CD4-positive, alpha-beta memory T cell (primary cell): ENCODE data around the gene KRTAP5-5. TPM values are rescaled to one million over a fixed set of nuclear protein-coding genes. Genes with fewer than 3 reads are reported as not detected.
A peak's percentile ranks its signal among the peaks of the same experiment; 100 is the strongest.

Experiments used
- CTCF ChIA-PET: fragments of 350-600 bp; sonication (Branson Sonifier 250); formaldehyde crosslinking; loops from one replicate; lab custom pipeline; 2021; ENCODE audit warnings: inconsistent platforms; ENCODE audit not compliant: partially characterized antibody; lab: Charles Lee
- POLR2A ChIA-PET: fragments of 350-600 bp; sonication (Branson Sonifier 250); formaldehyde crosslinking; loops from one replicate; lab custom pipeline; 2021; ENCODE audit not compliant: partially characterized antibody; lab: Charles Lee
- DNase-seq, 5 donors: peaks; one replicate each; pipeline versions ENCODE4 v3.0.0 to v3.0.0-alpha.2; 2020 to 2022; ENCODE audit warnings: mixed read lengths in 1 of 5
- H3K27ac ChIP-seq: one replicate; pipeline ENCODE4 v1.7.0; 2013; ENCODE audit warnings: low read depth, low read length
- H3K27me3 ChIP-seq: 2 replicates; pipeline ENCODE4 v1.7.0; 2013; ENCODE audit warnings: mild to moderate bottlenecking, low read length, moderate library complexity; ENCODE audit not compliant: insufficient read depth
- H3K36me3 ChIP-seq: 2 replicates; pipeline ENCODE4 v1.7.0; 2013; ENCODE audit warnings: mild to moderate bottlenecking, low read length, moderate library complexity; ENCODE audit not compliant: insufficient read depth
- H3K4me1 ChIP-seq: 2 replicates; pipeline ENCODE4 v1.7.0; 2013; ENCODE audit warnings: mild to moderate bottlenecking, low read length, moderate library complexity; ENCODE audit not compliant: insufficient read depth
- H3K4me3 ChIP-seq, 2 donors: one replicate each; pipeline ENCODE4 v1.7.0; 2013; ENCODE audit warnings: low read length in 2 of 2, mild to moderate bottlenecking in 1 of 2
- H3K9me3 ChIP-seq, 2 donors: one replicate each; pipeline ENCODE4 v1.7.0; 2013; ENCODE audit warnings: low read length in 2 of 2, control low read depth in 1 of 2; ENCODE audit not compliant: control insufficient read depth in 1 of 2
- H3K27ac Mint-ChIP-seq, 7 donors: one replicate each; pipeline ENCODE4 v1.8.0; 2020 to 2021; ENCODE audit warnings: mixed read lengths in 7 of 7, mild to moderate bottlenecking in 6 of 7, inconsistent platforms in 3 of 7, moderate library complexity in 3 of 7
- H3K27me3 Mint-ChIP-seq, 2 donors: one replicate each; pipeline ENCODE4 v1.8.0; 2020 to 2021; ENCODE audit warnings: mixed read lengths in 2 of 2
- H3K36me3 Mint-ChIP-seq, 2 donors: one replicate each; pipeline ENCODE4 v1.8.0; 2020 to 2021; ENCODE audit warnings: mixed read lengths in 2 of 2, inconsistent platforms in 1 of 2, mild to moderate bottlenecking in 1 of 2
- H3K4me1 Mint-ChIP-seq, 4 donors: one replicate each; pipeline ENCODE4 v1.8.0; 2020 to 2021; ENCODE audit warnings: mixed read lengths in 4 of 4, mild to moderate bottlenecking in 1 of 4
- H3K4me3 Mint-ChIP-seq, 8 donors: one replicate each; pipeline ENCODE4 v1.8.0; 2020 to 2021; ENCODE audit warnings: mixed read lengths in 8 of 8, mild to moderate bottlenecking in 7 of 8, moderate library complexity in 6 of 8, inconsistent platforms in 3 of 8
- H3K9me3 Mint-ChIP-seq, 8 donors: one replicate each; pipeline ENCODE4 v1.8.0; 2020 to 2021; ENCODE audit warnings: mixed read lengths in 8 of 8, mild to moderate bottlenecking in 5 of 8, inconsistent platforms in 3 of 8, moderate library complexity in 1 of 8
- intact Hi-C: fragments of 100-400 bp; cut with micrococcal nuclease; formaldehyde crosslinking; loops from one replicate; pipeline ENCODE4 v1.15.1; 2023
- polyA plus RNA-seq, 2 donors: library from polyadenylated mRNA; unstranded; fragments of 300-500 nt; fragmentation: Illumina TruSeq; gene quantifications; one replicate each; pipeline ENCODE4 v1.2.3, GENCODE V29; 2021
- total RNA-seq, 2 experiments: library from RNA; stranded (reverse); gene quantifications; one replicate each; pipeline ENCODE4 v1.2.3, GENCODE V29; 2021

The KRTAP5-5 gene
- total and polyA plus RNA-seq, 4 experiments from 2014 or later: not detected

GRCh38 chr11:1640076-1640946, 10.7 kb downstream of the KRTAP5-5 start:
- intact Hi-C loops: no loop called here
- H3K27ac ChIP-seq: no peak overlapping the region
- H3K36me3 ChIP-seq: no peaks in the 10 kb centered on the region
- H3K9me3 ChIP-seq: no peaks in the 10 kb centered on the region
- CTCF ChIA-PET: interaction anchor here (0.8 to 4.3 kb wide), 11 partner anchors 9 to 511 kb away, joined by 3 to 28 read pairs (median 4); partner anchors contain the start of gene KRTAP5-2
- H3K4me3 ChIP-seq: no peak overlapping the region
- peaks cover 5% of the 10 kb centered on the region for H3K27me3 ChIP-seq
- no peak overlapping the region for H3K4me3 Mint-ChIP-seq
- peaks cover 13 to 20% of the 10 kb centered on the region in 2 donors for H3K27me3 Mint-ChIP-seq
- POLR2A ChIA-PET: no interaction called here
- DNase-seq: peak in 4 of 5 donors; percentile 16 to 36 (median 20)
- H3K4me1 ChIP-seq: no peaks in the 10 kb centered on the region
- H3K4me1 Mint-ChIP-seq: peaks cover 0 to 5% (median under 1%) of the 10 kb centered on the region in 4 donors
- no peak overlapping the region for H3K27ac Mint-ChIP-seq
- H3K36me3 Mint-ChIP-seq: no peaks in the 10 kb centered on the region
- no peaks in the 10 kb centered on the region for H3K9me3 Mint-ChIP-seq

DNA sequence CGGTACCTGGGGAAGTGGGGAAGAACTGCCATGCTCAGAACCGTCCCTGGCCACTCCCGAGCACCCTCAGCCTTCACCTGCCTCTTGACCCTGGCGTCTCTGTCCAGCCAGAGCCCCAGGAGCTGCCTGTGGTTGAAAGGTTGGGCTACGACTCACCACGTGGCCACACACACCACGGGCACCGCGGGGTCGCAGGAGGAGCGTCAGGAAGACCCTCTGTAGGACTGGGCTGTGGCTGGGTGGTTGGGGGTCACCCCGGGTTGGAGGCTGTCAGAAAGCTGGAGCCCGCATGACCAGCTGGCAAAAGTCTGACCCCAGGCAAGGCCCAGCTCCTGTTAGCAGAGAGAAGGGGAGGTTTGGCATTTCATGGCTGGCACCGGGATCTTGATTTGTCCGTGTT, 11.5 kb downstream of the KRTAP5-5 start:
- no peaks in the 10 kb centered on the region for H3K9me3 ChIP-seq
- CTCF ChIA-PET: interaction anchor here (1.4 to 4.3 kb wide), 2 partner anchors 10 to 12 kb away, joined by 5 to 28 read pairs; no protein-coding TSS in a partner anchor

GRCh38 chr11:1642288-1643145, 12.9 kb downstream of the KRTAP5-5 start:
- no peak for DNase-seq
- Mint-ChIP-seq H3K4me1 (peaks cover 0 to 5% (median under 1%) of the 10 kb centered on the region in 4 donors), H3K4me3 (no peak overlapping the region), H3K27me3 (peaks cover 13 to 16% of the 10 kb centered on the region in 2 donors), H3K9me3 (no peaks in the 10 kb centered on the region), H3K36me3 (no peaks in the 10 kb centered on the region), H3K27ac (no peak overlapping the region)
- Histone ChIP-seq H3K27me3 (peaks cover 5% of the 10 kb centered on the region), H3K4me1 (no peaks in the 10 kb centered on the region), H3K4me3 (no peak overlapping the region), H3K9me3 (no peaks in the 10 kb centered on the region), H3K36me3 (no peaks in the 10 kb centered on the region), H3K27ac (no peak overlapping the region)
- POLR2A ChIA-PET: no interaction called here
- intact Hi-C loops: no loop called here
- CTCF ChIA-PET: interaction anchor here (1.5 to 1.6 kb wide), 2 partner anchors 10 to 11 kb away, joined by 4 to 6 read pairs; no protein-coding TSS in a partner anchor

More for the DNA sequence above, 11.5 kb downstream of the KRTAP5-5 start:
- Histone ChIP-seq H3K36me3 (no peaks in the 10 kb centered on the region), H3K27ac (no peak overlapping the region), H3K4me3 (no peak overlapping the region), H3K4me1 (no peaks in the 10 kb centered on the region), H3K27me3 (peaks cover 5% of the 10 kb centered on the region)
- Mint-ChIP-seq H3K27ac (no peak overlapping the region), H3K4me1 (peaks cover 0 to 5% (median under 1%) of the 10 kb centered on the region in 4 donors), H3K4me3 (no peak overlapping the region), H3K36me3 (no peaks in the 10 kb centered on the region), H3K9me3 (no peaks in the 10 kb centered on the region), H3K27me3 (peaks cover 13 to 16% of the 10 kb centered on the region in 2 donors)
- intact Hi-C loops: no loop called here
- POLR2A ChIA-PET: no interaction called here
- no peak for DNase-seq

- Mint-ChIP-seq H3K4me1 (peaks cover 0 to 5% (median under 1%) of the 10 kb centered on the region in 4 donors), H3K9me3 (no peaks in the 10 kb centered on the region)
- CTCF ChIA-PET: interaction anchor here (1.5 to 1.6 kb wide), 2 partner anchors 9 to 12 kb away, joined by 4 to 6 read pairs; no protein-coding TSS in a partner anchor
These were observed 13.6 kb downstream of the KRTAP5-5 start for GRCh38 chr11:1643146-1643690.

DNA sequence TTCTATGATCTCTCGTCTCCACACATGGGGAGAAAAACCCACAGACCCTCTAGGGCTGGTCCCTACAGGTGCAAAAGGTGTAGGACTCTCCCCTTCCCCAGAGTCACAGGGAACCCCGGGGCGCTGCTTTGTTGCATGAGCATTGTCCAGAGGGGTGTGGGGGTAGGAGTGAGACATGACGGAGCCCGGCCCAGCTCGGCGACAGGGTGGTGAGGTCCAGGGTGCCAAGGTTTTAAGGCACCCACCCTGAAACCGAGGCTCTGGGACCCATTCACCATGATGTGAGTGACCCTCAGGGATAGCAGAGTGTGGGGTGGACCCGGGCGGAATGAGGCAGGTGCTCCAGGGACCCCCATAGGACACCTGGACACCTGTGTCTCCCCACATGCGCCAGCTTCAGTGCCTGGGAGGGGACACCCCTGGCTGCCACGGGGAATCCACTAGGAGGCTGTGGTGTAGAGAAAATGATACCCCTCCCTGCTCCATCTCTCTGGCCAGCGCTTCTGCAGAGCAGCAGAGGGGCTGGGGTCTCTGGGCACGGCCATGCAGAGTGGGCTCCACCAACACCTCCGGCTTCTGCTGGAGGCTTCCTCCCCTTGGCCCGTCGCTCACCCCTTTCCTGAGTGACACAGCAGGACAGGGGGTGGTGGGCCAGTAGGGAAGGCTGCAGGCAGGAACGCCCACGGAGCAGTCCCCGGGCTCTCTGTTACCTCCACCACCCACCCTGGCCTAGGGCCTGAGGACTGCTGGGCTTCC, 15.2 kb downstream of the KRTAP5-5 start:
- no peak for DNase-seq
- peaks cover 5% of the 10 kb centered on the region for H3K27me3 ChIP-seq
- H3K4me1 ChIP-seq: no peaks in the 10 kb centered on the region
- H3K9me3 ChIP-seq: no peaks in the 10 kb centered on the region
- Mint-ChIP-seq H3K4me1 (peaks cover 0 to 3% (median 0%) of the 10 kb centered on the region in 4 donors), H3K4me3 (no peak overlapping the region), H3K27me3 (peaks cover 10 to 11% of the 10 kb centered on the region in 2 donors), H3K36me3 (no peaks in the 10 kb centered on the region), H3K9me3 (no peaks in the 10 kb centered on the region), H3K27ac (no peak overlapping the region)
- H3K4me3 ChIP-seq: no peak overlapping the region
- no peaks in the 10 kb centered on the region for H3K36me3 ChIP-seq
- H3K27ac ChIP-seq: no peak overlapping the region
- intact Hi-C loops: no loop called here
- CTCF ChIA-PET: interaction anchor here (1.6 kb wide), 1 partner anchor 8 kb away, joined by 6 read pairs; no protein-coding TSS in a partner anchor
- POLR2A ChIA-PET: no interaction called here

More at GRCh38 chr11:1643146-1643690, 13.6 kb downstream of the KRTAP5-5 start:
- H3K36me3 ChIP-seq: no peaks in the 10 kb centered on the region
- H3K4me3 ChIP-seq: no peak overlapping the region
- intact Hi-C loops: no loop called here
- Mint-ChIP-seq H3K27ac (no peak overlapping the region), H3K4me3 (no peak overlapping the region), H3K36me3 (no peaks in the 10 kb centered on the region), H3K27me3 (peaks cover 13 to 16% of the 10 kb centered on the region in 2 donors)
- H3K27me3 ChIP-seq: peaks cover 5% of the 10 kb centered on the region
- no peaks in the 10 kb centered on the region for H3K4me1 ChIP-seq
- POLR2A ChIA-PET: no interaction called here
- H3K27ac ChIP-seq: no peak overlapping the region
- no peaks in the 10 kb centered on the region for H3K9me3 ChIP-seq
- no peak for DNase-seq

- Mint-ChIP-seq H3K36me3 (no peaks in the 10 kb centered on the region), H3K9me3 (no peaks in the 10 kb centered on the region), H3K4me3 (no peak overlapping the region), H3K27ac (no peak overlapping the region), H3K4me1 (no peaks in the 10 kb centered on the region), H3K27me3 (peaks cover 5 to 6% of the 10 kb centered on the region in 2 donors)
- CTCF ChIA-PET: no interaction called here
- no peak overlapping the region for H3K4me3 ChIP-seq
- no peaks in the 10 kb centered on the region for H3K9me3 ChIP-seq
- DNase-seq: no peak
- H3K27me3 ChIP-seq: peaks cover 3% of the 10 kb centered on the region
- intact Hi-C loops: no loop called here
- H3K27ac ChIP-seq: no peak overlapping the region
- H3K36me3 ChIP-seq: no peaks in the 10 kb centered on the region
- POLR2A ChIA-PET: no interaction called here
- H3K4me1 ChIP-seq: no peaks in the 10 kb centered on the region
These were observed 15.8 kb downstream of the KRTAP5-5 start for GRCh38 chr11:1645357-1645821.
